HEK293T (cell line): ENCODE measurements around the gene TMTC3.

ENCODE experiments used
- ARNT ChIP-seq: fragments of 450-650 bp; IDR thresholded peaks from 2 replicates; pipeline ENCODE4 v1.6.1; 2017; ENCODE audit warnings: mild to moderate bottlenecking
- FOXA1 ChIP-seq: fragments of 450-650 bp; IDR thresholded peaks from 2 replicates; pipeline ENCODE4 v1.6.1; 2016; ENCODE audit warnings: mild to moderate bottlenecking
- FOXM1 ChIP-seq: fragments of 450-650 bp; IDR thresholded peaks from 2 replicates; pipeline ENCODE4 v1.6.1; 2017; ENCODE audit warnings: mild to moderate bottlenecking, borderline replicate concordance
- SP1 ChIP-seq: fragments of 450-650 bp; IDR thresholded peaks from 2 replicates; pipeline ENCODE4 v1.6.1; 2017
- SUZ12 ChIP-seq: fragments of 450-650 bp; IDR thresholded peaks from 2 replicates; pipeline ENCODE4 v1.6.1; 2016; ENCODE audit warnings: mild to moderate bottlenecking

- TF ChIP-seq FOXM1: no peak
- TF ChIP-seq SP1: no peak
- no peak for TF ChIP-seq SUZ12
- TF ChIP-seq ARNT: no peak
- TF ChIP-seq FOXA1: no peak
Observed at GRCh38 chr12:88192426-88192825, 50.3 kb downstream of the TMTC3 start.
